Activated CD8-positive, alpha-beta memory T cell treated with anti-CD3 and anti-CD28 coated beads for 36 hours (primary cell): ENCODE measurements around the gene NACAD. TPM values are rescaled to one million over a fixed set of nuclear protein-coding genes. Genes with fewer than 3 reads are reported as not detected.
"Not testable (repeated sequence)": the region's sequence is repeated elsewhere in the genome, so short reads cannot be mapped to it uniquely, and the experiment has no call there.

ENCODE experiments used
- CTCF ChIA-PET: fragments of 350-600 bp; sonication (Branson Sonifier 250); formaldehyde crosslinking; loops from one replicate; lab custom pipeline; 2021; ENCODE audit warnings: antibody characterized with exemption; lab: Charles Lee
- POLR2A ChIA-PET: fragments of 350-600 bp; sonication (Branson Sonifier 250); formaldehyde crosslinking; loops from one replicate; lab custom pipeline; 2021; ENCODE audit warnings: antibody characterized with exemption; lab: Charles Lee
- total RNA-seq, 2 experiments: library from RNA; stranded (reverse); gene quantifications; one replicate each; pipeline ENCODE4 v1.2.3, GENCODE V29; 2021

Gene NACAD
- total RNA-seq, 2 experiments from 2014 or later = 0.40 to 0.92 TPM

GRCh38 chr7:45117582-45117981, 28.8 kb upstream of the NACAD start:
- ChIA-PET POLR2A (no interaction called here), CTCF (interaction anchor here (1.6 kb wide), 1 partner anchor 18 kb away, joined by 5 read pairs; no protein-coding TSS in a partner anchor)

GRCh38 chr7:45116048-45116447, 27.3 kb upstream of the NACAD start:
- POLR2A ChIA-PET = no interaction called here
- CTCF ChIA-PET = interaction anchor here (0.6 to 1.6 kb wide), 2 partner anchors 20 to 196 kb away, joined by 3 to 5 read pairs; no protein-coding TSS in a partner anchor

GRCh38 chr7:45114926-45115325, 26.2 kb upstream of the NACAD start:
- ChIA-PET POLR2A (no interaction called here), CTCF (no interaction called here)

- POLR2A ChIA-PET, CTCF ChIA-PET: not testable (repeated sequence)
Observed at GRCh38 chr7:45114257-45114656, 25.5 kb upstream of the NACAD start.

GRCh38 chr7:45112648-45113047, 23.9 kb upstream of the NACAD start:
- ChIA-PET CTCF (interaction anchor here (1.9 kb wide), 1 partner anchor 131 kb away, joined by 6 read pairs; no protein-coding TSS in a partner anchor), POLR2A (interaction anchor here (1.3 to 3.1 kb wide), 4 partner anchors 9 to 227 kb away, joined by 4 to 17 read pairs (median 5); partner anchors contain the start of genes CCM2 and PURB)

GRCh38 chr7:45111298-45112223, 22.8 kb upstream of the NACAD start, which contains the start of gene TBRG4:
Gene TBRG4, minus strand, starts transcription at chr7:45111697. Its CDS starts 2,460 bp downstream, at chr7:45109237.
- CTCF ChIA-PET = interaction anchor here (1.0 to 1.9 kb wide), 5 partner anchors 11 to 138 kb away, joined by 4 to 6 read pairs (median 4); no protein-coding TSS in a partner anchor
- POLR2A ChIA-PET = interaction anchor here (0.6 to 3.1 kb wide), 10 partner anchors 8 to 314 kb away, joined by 3 to 17 read pairs (median 4); partner anchors contain the start of genes CCM2 and PURB

GRCh38 chr7:45108863-45109262, 20.1 kb upstream of the NACAD start:
- POLR2A ChIA-PET = no interaction called here
- CTCF ChIA-PET = no interaction called here

- CTCF ChIA-PET = no interaction called here
- POLR2A ChIA-PET = no interaction called here
Observed at GRCh38 chr7:45107356-45107755, 18.6 kb upstream of the NACAD start.

GRCh38 chr7:45106820-45107219, 18.1 kb upstream of the NACAD start:
- CTCF ChIA-PET = no interaction called here
- POLR2A ChIA-PET = no interaction called here

GRCh38 chr7:45105588-45106188, 16.9 kb upstream of the NACAD start:
- CTCF ChIA-PET = interaction anchor here (1.5 kb wide), 1 partner anchor 13 kb away, joined by 4 read pairs; no protein-coding TSS in a partner anchor
- POLR2A ChIA-PET = interaction anchor here (0.5 kb wide), 1 partner anchor 104 kb away, joined by 3 read pairs; no protein-coding TSS in a partner anchor

- ChIA-PET POLR2A (interaction anchor here (0.5 kb wide), 1 partner anchor 103 kb away, joined by 3 read pairs; no protein-coding TSS in a partner anchor), CTCF (interaction anchor here (1.5 kb wide), 1 partner anchor 12 kb away, joined by 4 read pairs; no protein-coding TSS in a partner anchor)
Observed at GRCh38 chr7:45104844-45105587, 16.2 kb upstream of the NACAD start.

GRCh38 chr7:45103958-45104843, 15.4 kb upstream of the NACAD start:
- CTCF ChIA-PET = interaction anchor here (1.2 to 1.5 kb wide), 2 partner anchors 12 to 32 kb away, joined by 4 read pairs; no protein-coding TSS in a partner anchor
- POLR2A ChIA-PET = interaction anchor here (1.2 kb wide), 1 partner anchor 8 kb away, joined by 4 read pairs; no protein-coding TSS in a partner anchor

GRCh38 chr7:45102785-45103712, 14.3 kb upstream of the NACAD start:
- POLR2A ChIA-PET = interaction anchor here (1.2 kb wide), 1 partner anchor 9 kb away, joined by 4 read pairs; no protein-coding TSS in a partner anchor
- CTCF ChIA-PET = interaction anchor here (1.2 kb wide), 1 partner anchor 33 kb away, joined by 4 read pairs; no protein-coding TSS in a partner anchor

GRCh38 chr7:45101748-45102147, 13.0 kb upstream of the NACAD start:
- POLR2A ChIA-PET = no interaction called here
- CTCF ChIA-PET = interaction anchor here (0.5 to 1.2 kb wide), 2 partner anchors 35 to 1049 kb away, joined by 3 read pairs; no protein-coding TSS in a partner anchor

- CTCF ChIA-PET = interaction anchor here (1.2 kb wide), 1 partner anchor 35 kb away, joined by 3 read pairs; no protein-coding TSS in a partner anchor
- POLR2A ChIA-PET = no interaction called here
Observed at GRCh38 chr7:45100761-45101480, 12.2 kb upstream of the NACAD start.
